Common myeloid progenitor, CD34-positive (primary cell): ENCODE data around the gene PRKAG2.

Source experiments
- CTCF ChIA-PET: fragments of 350-600 bp; sonication (Branson Sonifier 250); formaldehyde crosslinking; loops from one replicate; lab custom pipeline; 2021; ENCODE audit warnings: antibody characterized with exemption; lab: Charles Lee
- POLR2A ChIA-PET: fragments of 350-600 bp; sonication (Branson Sonifier 250); formaldehyde crosslinking; loops from one replicate; lab custom pipeline; 2021; ENCODE audit warnings: antibody characterized with exemption; lab: Charles Lee
- DNase-seq, 3 donors: peaks; one replicate each; pipeline versions ENCODE4 v3.0.0 to v3.0.0-alpha.2; 2013
- H3K27ac ChIP-seq, 2 experiments: 1 replicate in 1 of 2; 2 replicates in 1 of 2; pipeline ENCODE4 v1.7.0; 2013; ENCODE audit warnings: inconsistent platforms in 2 of 2, low read length in 2 of 2, mild to moderate bottlenecking in 2 of 2, low read depth in 1 of 2, moderate library complexity in 1 of 2; ENCODE audit not compliant: severe bottlenecking in 2 of 2, insufficient read depth in 1 of 2, poor library complexity in 1 of 2
- H3K27me3 ChIP-seq, 5 experiments: replicated peaks in 2 of 5; 1 replicate in 3 of 5; 2 replicates in 2 of 5; pipeline versions ENCODE4 v1.6.1 to v1.7.0; 2013; ENCODE audit warnings: low read length in 4 of 5, mild to moderate bottlenecking in 2 of 5, moderate library complexity in 2 of 5, inconsistent platforms in 1 of 5; ENCODE audit not compliant: insufficient read depth in 5 of 5, control insufficient read depth in 4 of 5
- H3K36me3 ChIP-seq, 4 experiments: 1 replicate in 2 of 4; 2 replicates in 2 of 4; pipeline versions ENCODE4 v1.6.1 to v1.7.0; 2013; ENCODE audit warnings: low read length in 3 of 4, control low read depth in 1 of 4, mild to moderate bottlenecking in 1 of 4; ENCODE audit not compliant: control insufficient read depth in 4 of 4, insufficient read depth in 4 of 4
- H3K4me1 ChIP-seq, 4 experiments: 1 replicate in 3 of 4; 2 replicates in 1 of 4; pipeline versions ENCODE4 v1.6.1 to v1.7.1; 2013; ENCODE audit warnings: low read length in 3 of 4, mild to moderate bottlenecking in 3 of 4, control low read depth in 1 of 4, inconsistent platforms in 1 of 4, moderate library complexity in 1 of 4; ENCODE audit not compliant: control insufficient read depth in 4 of 4, insufficient read depth in 4 of 4; ENCODE audit errors: control extremely low read depth in 1 of 4
- H3K4me3 ChIP-seq, 7 experiments: 1 replicate in 4 of 7; 2 replicates in 3 of 7; pipeline versions ENCODE4 v1.5.1 to v1.7.0; 2013; ENCODE audit warnings: mild to moderate bottlenecking in 7 of 7, low read length in 6 of 7, moderate library complexity in 6 of 7, inconsistent platforms in 2 of 7, low read depth in 2 of 7, control low read depth in 1 of 7; ENCODE audit not compliant: insufficient read depth in 4 of 7, control insufficient read depth in 1 of 7; ENCODE audit errors: extremely low read depth in 1 of 7
- H3K9me3 ChIP-seq, 5 experiments: 1 replicate in 4 of 5; 2 replicates in 1 of 5; pipeline versions ENCODE4 v1.6.1 to v1.7.1; 2013; ENCODE audit warnings: low read length in 4 of 5, mild to moderate bottlenecking in 2 of 5, inconsistent platforms in 1 of 5, low read depth in 1 of 5, moderate library complexity in 1 of 5; ENCODE audit not compliant: control insufficient read depth in 4 of 5, insufficient read depth in 2 of 5; ENCODE audit errors: control extremely low read depth in 1 of 5
- WGBS: methylation state at CpG from one replicate; pipeline ENCODE4 v1.1.5; 2013; ENCODE audit not compliant: insufficient coverage; 5-methylcytosine and 5-hydroxymethylcytosine counted together

The PRKAG2 gene

GRCh38 chr7:151835636-151836035 is 41.3 kb downstream of the PRKAG2 start:
- 97% methylated on average over 9 of the region's 9 CpGs for WGBS
- POLR2A ChIA-PET: no interaction called here
- H3K9me3 ChIP-seq: no peaks in the 10 kb centered on the region

DNA sequence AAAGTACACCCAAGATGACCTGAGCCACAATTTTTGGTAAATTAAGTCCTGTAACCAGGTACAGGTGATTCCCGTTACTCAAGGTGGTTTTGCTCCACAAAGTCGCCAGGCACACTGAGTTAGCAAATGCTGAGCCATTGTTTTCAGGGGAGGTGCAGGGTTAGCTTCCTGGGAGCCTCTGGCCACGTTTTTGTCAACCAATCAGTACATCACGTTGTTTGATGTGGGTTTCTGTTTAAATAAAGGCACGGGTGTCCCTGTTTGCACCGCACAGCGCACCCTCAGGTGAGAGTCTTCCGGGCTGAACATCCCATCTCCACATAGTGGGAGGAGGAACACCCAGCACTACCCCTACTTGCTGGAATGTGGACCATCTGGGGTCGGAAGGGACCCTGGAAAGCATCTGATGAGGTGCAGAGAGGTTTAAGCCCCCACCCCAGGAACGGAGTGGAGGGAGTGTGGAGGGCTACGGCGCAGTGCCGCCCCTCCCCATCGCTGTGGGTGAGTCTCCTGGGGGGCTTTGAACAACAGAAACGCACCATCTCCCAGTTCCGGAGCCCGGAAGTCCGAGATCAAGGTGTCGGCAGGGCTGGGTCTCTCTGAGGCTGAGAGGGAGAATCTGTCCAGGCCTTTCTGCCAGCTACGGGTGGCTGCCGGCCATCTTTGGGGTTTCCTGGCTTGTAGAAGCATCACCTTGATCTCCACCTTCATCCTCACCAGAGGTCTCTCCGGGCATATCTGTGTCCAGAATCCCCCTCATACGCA is 42.5 kb downstream of the PRKAG2 start:
- Histone ChIP-seq H3K4me1 (peaks cover 0 to 33% (median 20%) of the 10 kb centered on the region in 4 experiments), H3K4me3 (no peak overlapping the region), H3K9me3 (no peaks in the 10 kb centered on the region), H3K27me3 (no peaks in the 10 kb centered on the region), H3K36me3 (peaks cover 0 to 2% (median 1%) of the 10 kb centered on the region in 4 experiments), H3K27ac (no peak overlapping the region)
- WGBS: 94% methylated on average over 20 of the region's 23 CpGs
- DNase-seq: no peak
- ChIA-PET CTCF (no interaction called here), POLR2A (no interaction called here)

More at GRCh38 chr7:151835636-151836035, 41.3 kb downstream of the PRKAG2 start:
- Histone ChIP-seq H3K4me3 (no peak overlapping the region), H3K4me1 (peaks cover 4 to 45% (median 28%) of the 10 kb centered on the region in 4 experiments), H3K36me3 (peaks cover 0 to 2% (median 1%) of the 10 kb centered on the region in 4 experiments), H3K27ac (no peak overlapping the region), H3K27me3 (no peaks in the 10 kb centered on the region)
- DNase-seq: no peak
- CTCF ChIA-PET: interaction anchor here (0.7 to 1.4 kb wide), 2 partner anchors 41 to 97 kb away, joined by 3 to 5 read pairs; no protein-coding TSS in a partner anchor

- CTCF ChIA-PET: no interaction called here
- H3K9me3 ChIP-seq: no peaks in the 10 kb centered on the region
- no peak for DNase-seq
- no peak overlapping the region for H3K27ac ChIP-seq
- POLR2A ChIA-PET: no interaction called here
- H3K27me3 ChIP-seq: no peaks in the 10 kb centered on the region
- peaks cover 0 to 2% (median 1%) of the 10 kb centered on the region in 4 experiments for H3K36me3 ChIP-seq
- H3K4me3 ChIP-seq: no peak overlapping the region
- 100% methylated on average over 3 of the region's 7 CpGs for WGBS
- peaks cover 0 to 26% (median 12%) of the 10 kb centered on the region in 4 experiments for H3K4me1 ChIP-seq
These were observed 43.2 kb downstream of the PRKAG2 start for GRCh38 chr7:151833691-151834090.

DNA sequence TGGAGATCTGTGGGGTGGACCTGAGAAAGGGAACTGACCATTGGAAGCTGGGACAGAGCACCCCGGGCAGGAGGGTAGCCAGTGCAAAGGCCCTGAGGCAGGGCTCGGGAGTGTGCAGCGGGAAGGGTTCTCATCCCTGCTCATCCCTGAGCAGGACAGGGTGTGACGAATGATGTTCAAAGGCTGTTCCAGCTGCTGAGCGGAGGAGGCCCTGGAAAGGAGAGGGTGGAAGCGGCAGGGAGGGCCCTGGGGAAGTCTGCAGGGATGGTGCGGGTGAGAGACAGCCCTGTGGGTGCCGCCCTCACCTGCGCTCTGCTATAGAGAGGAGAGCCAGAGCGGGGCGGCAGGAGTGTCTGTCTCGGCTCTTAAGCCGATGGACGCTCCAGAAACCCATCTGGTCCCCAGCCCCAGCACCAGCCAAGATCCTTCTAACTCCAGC is 43.7 kb downstream of the PRKAG2 start:
- peaks cover 0 to 22% (median 9%) of the 10 kb centered on the region in 4 experiments for H3K4me1 ChIP-seq
- no peak overlapping the region for H3K27ac ChIP-seq
- H3K4me3 ChIP-seq: no peak overlapping the region
- POLR2A ChIA-PET: no interaction called here
- DNase-seq: no peak
- WGBS: 89% methylated on average over 6 of the region's 14 CpGs
- H3K36me3 ChIP-seq: peaks cover 0 to 2% (median 1%) of the 10 kb centered on the region in 4 experiments
- no peaks in the 10 kb centered on the region for H3K9me3 ChIP-seq
- H3K27me3 ChIP-seq: no peaks in the 10 kb centered on the region
- CTCF ChIA-PET: interaction anchor here (0.7 kb wide), 1 partner anchor 14 kb away, joined by 3 read pairs; no protein-coding TSS in a partner anchor

GRCh38 chr7:151832656-151833055 is 44.3 kb downstream of the PRKAG2 start:
- peaks cover 0 to 2% (median 1%) of the 10 kb centered on the region in 4 experiments for H3K36me3 ChIP-seq
- H3K9me3 ChIP-seq: no peaks in the 10 kb centered on the region
- WGBS: 95% methylated on average over 7 of the region's 11 CpGs
- CTCF ChIA-PET: interaction anchor here (0.7 kb wide), 1 partner anchor 14 kb away, joined by 3 read pairs; no protein-coding TSS in a partner anchor
- POLR2A ChIA-PET: no interaction called here
- no peak overlapping the region for H3K4me3 ChIP-seq
- H3K4me1 ChIP-seq: peaks cover 0 to 16% (median 3%) of the 10 kb centered on the region in 4 experiments
- no peak overlapping the region for H3K27ac ChIP-seq
- H3K27me3 ChIP-seq: no peaks in the 10 kb centered on the region
- DNase-seq: no peak

DNA sequence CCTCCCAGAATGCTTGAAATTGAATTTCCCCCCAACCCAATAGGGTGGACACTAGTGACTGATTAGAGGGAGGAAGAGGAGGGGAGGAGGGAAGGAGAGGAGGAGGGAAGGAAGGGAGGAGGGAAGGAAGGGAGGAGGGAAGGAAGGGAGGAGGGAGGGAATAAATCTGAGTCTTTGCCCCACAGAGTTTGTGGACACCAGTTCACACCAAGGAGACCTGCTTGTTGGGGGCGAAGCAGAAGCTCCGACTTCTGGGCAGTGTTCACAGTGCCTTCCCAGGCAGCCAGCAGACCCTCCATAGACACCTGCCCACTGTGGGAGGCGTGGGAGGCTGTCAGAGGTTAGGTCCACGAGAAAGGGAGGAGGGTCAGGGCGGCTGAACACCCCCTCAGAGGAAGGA is 44.8 kb downstream of the PRKAG2 start:
- peaks cover 0 to 2% (median 1%) of the 10 kb centered on the region in 4 experiments for H3K36me3 ChIP-seq
- no peak overlapping the region for H3K4me3 ChIP-seq
- no peak overlapping the region for H3K27ac ChIP-seq
- peaks cover 0 to 11% (median under 1%) of the 10 kb centered on the region in 4 experiments for H3K4me1 ChIP-seq
- CTCF ChIA-PET: no interaction called here
- WGBS: 90% methylated on average over 2 of the region's 5 CpGs
- no peaks in the 10 kb centered on the region for H3K9me3 ChIP-seq
- H3K27me3 ChIP-seq: no peaks in the 10 kb centered on the region
- POLR2A ChIA-PET: no interaction called here
- no peak for DNase-seq

DNA sequence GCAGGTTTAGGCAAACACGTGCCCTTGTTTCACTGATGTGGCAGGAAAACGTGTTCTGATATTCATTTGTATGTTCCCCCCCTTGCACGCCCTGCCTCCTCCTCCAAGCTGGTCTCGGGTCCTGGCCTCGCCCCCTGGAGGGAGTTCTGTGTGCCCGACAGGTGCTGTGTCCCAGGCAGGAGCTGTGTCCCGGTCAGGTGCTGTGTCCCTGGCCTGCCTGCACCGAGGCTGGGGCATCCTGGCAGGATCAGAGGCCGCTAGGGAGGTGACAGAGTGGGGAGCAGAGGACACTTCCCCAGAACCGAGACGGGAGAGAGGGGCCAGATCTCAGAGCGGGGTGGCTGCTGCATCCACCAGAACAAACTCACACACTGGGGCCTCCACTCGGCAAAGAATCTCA is 45.3 kb downstream of the PRKAG2 start:
- CTCF ChIA-PET: no interaction called here

More for the DNA sequence above, 45.3 kb downstream of the PRKAG2 start:
- Histone ChIP-seq H3K27me3 (no peaks in the 10 kb centered on the region), H3K9me3 (no peaks in the 10 kb centered on the region), H3K4me1 (peaks cover 0 to 6% (median 0%) of the 10 kb centered on the region in 4 experiments), H3K27ac (no peak overlapping the region), H3K36me3 (peaks cover 0 to 2% (median 1%) of the 10 kb centered on the region in 4 experiments), H3K4me3 (no peak overlapping the region)
- POLR2A ChIA-PET: no interaction called here
- WGBS: 95% methylated on average over 11 of the region's 13 CpGs
- no peak for DNase-seq
